GM19025 (cell line): Measurements from ENCODE around the gene TIMM13.

ENCODE experiments used
- ATAC-seq: cut with Tn5 transposase; IDR thresholded peaks from one replicate; pipeline ENCODE4 v1.9.1; 2021; ENCODE audit warnings: mild to moderate bottlenecking, low read depth, moderate library complexity; ENCODE audit not compliant: unreplicated experiment

TIMM13 gene

DNA sequence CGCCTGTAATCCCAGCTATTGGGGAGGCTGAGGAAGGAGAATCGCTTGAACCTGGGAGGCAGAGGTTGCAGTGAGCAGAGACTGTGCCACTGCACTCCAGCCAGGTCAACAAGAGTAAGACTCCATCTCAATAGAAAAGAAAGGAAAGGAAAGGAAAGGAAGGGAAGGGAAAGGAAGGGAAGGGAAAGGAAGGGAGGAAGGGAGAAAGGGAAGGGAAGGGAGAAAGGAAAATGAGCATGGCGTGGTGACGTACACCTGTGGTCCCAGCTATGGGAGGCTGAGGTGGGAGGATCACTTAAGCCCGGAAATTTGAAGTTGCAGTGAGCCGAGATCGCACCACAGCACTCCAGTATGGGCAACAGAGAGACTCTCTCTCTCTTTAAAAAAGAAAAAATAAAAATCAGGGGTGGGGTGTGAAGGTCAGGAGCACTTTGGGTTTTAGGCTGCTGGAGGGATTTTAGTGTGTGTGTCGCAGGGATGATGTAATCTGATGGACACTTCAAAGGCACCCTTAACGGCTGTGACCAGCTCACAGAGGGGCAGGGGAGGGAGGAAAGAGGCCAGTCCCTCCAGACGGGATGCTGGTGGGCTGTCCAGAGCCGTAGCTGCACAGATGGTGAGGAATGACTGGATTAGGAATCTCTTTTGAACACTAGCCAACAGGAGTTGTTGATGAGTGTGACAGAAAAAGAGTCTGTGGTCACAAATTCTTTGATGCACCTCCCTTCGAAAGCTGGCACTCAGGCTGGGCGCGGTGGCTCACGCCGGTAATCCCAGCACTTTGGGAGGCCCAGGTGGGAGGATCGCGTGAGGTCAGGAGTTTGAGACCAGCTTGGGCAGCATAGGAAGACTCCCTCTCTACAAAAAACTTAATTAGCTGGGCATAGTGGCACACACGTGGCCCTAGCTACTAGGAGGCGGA is 39.8 kb downstream of the TIMM13 start:
- no peak for ATAC-seq

DNA sequence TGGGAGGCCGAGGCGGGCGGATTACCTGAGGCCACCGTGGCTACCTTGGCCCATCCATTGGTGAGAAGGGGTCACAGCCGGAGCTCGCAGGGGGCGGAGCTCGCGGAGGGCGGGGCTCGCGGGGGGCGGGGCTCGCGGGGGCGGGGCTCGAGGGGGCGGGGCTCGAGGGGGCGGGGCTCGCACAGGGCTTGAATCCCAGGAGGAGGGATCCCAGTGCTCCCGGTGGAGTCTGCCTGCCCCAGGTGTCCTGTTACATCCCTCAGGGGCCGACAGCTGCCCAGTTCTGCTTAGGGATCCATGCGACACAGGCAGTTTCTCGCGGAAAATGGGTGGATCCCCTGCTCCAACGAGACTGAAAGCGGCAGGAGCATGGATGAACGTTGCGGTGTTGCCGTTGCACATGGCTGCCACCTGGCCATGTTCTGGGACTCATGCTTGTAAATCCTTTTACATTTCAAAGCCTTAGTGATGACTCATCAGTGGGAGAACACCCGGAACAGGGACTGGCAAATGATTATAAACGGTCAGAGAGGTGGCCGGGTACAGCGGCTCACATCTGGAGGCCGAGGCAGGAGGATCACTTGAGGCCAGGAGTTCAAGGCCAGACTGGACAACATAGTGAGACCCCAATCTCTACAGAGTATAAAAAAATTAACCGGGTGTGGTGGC is 42.2 kb downstream of the TIMM13 start:
- ATAC-seq, result no peak

DNA sequence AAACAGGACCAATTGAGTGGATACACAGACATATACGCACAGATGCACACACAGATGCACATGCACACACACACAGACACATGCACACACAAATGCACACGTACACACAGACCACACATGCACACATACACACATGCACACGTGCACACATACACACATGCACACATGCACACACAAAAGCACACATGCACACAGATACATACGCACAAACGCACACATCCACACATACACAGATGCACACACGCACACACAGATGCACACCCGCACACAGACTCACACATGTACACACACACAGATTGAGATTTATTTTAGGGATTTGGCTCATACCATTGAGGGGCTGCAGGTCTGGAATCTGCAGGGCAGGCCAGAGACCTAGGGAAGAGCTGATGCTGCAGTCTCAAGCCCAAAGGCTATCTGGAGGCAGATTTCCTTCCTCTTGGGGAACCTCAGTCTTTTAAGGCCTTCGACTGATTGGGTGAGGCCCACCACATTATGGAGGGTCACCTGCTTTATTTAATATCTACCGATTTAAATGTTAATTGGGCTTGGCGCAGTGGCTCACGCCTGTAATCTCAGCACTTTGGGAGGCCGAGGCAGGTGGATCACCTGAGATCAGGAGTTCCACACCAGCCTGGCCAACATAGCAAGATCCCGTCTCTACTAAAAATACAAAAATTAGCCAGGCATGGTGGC is 44.7 kb downstream of the TIMM13 start:
- no peak for ATAC-seq

DNA sequence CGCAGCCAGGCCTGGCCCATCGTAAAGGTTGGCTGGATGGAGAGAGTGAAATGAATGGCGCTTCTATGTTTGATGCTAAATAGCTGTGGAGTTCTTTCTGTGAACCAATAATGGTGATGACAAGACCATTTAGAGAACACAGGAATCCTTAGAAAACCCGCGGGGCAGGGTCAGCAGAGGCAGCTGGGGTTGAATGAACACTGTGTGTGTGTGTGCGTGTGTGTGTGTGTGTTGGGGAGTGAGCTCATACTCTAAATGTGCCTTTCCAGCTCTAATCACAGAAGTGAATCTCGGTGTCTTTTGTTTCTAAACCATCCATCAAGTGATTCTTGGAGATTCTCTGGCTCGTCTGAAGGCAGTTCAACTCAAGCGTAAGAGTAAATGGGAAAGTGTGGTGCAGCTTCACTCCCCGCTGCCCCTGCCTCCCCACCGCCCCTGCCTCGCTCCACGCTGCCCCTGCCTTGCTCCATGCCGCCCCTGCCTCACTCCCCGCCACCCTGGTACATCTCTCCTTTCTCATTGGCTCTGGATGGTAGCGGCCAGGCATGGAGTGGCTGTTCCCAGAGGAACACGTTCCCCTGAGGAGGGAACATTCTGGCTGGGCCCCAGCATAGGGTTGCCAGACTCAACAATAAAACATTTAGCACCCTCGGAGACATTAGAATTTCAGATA is 46.1 kb downstream of the TIMM13 start:
- no peak for ATAC-seq

DNA sequence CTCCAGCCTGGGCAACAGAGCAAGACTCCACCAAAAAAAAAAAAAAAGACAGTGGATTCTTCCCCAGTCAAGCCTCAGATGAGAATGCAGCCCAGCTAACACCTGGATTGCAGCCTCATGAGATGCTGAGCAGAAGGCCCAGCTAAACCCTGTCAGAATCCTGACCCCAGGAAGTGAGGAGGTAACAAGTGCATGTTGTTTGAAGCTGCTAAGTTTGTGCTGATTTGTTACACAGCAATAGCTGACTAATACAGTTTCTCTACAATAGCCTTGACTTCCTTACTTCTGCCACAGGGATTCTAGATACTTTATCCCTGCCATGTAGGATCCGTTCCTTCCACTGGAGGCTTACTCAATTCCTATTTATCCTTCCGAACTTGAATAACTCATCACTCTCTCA is 46.8 kb downstream of the TIMM13 start:
- no peak for ATAC-seq

GRCh38 chr19:2376784-2377519 is 50.4 kb downstream of the TIMM13 start:
- ATAC-seq, result no peak
